ENCODE data around the gene NOXA1.

NOXA1 gene

DNA sequence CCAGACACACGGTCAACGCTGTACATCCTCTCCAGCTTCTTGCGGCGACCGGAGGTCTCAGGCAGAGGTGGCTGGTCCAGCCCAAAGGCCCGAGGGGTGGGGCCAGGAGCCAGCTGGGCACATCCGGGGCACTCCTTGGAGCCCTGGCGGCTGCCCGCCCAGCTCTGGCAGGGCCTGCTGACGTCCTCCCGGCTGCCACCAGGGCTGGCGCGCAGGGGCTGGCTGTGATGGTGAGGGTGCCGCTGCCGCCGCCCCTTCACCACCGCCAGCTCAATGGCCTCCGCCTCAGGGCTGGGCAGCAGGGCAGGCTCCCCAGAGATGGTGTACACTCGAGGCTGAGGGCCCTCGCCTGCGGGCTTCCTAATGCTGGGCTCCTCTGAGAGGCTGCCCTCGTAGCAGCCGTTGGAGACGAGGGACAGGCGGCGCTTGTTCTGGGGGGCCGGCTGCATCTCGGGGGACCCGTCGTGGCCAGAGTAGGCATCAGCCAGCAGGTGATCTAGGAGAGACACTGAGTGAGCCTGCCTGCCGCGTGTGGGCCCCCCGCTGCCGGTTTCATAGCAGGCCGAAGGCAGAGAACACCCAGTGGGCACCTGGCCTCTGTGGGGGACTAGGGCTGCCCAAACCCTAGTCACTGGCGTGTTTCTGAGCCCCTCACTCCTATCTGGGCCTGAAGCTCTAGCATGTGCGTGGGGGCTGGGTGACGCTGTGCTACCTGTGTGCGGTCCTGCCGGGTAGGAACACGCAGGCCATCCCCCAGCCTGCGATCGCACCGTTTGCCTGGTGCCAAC lies 34.4 kb downstream of the NOXA1 start:
- Histone ChIP-seq H3K4me1 (ENCODE audit: control insufficient read depth, insufficient read depth, low read depth, low read length) (peaks cover 65% of the 10 kb centered on the region), H3K14ac (ENCODE audit: low read length in 2 of 2) (peak overlapping the region in 1 of 2 experiments; percentile 37), H3K9me3 (ENCODE audit: control insufficient read depth, low read length) (no peaks in the 10 kb centered on the region), H3K27me3 (ENCODE audit: control insufficient read depth in 1 of 2, insufficient read depth in 1 of 2, low read length in 2 of 2) (no peaks in the 10 kb centered on the region), H3K4me3 (ENCODE audit: insufficient read depth in 1 of 2, low read depth in 1 of 2, low read length in 2 of 2) (peak overlapping the region; percentile 73 to 84), H4K8ac (ENCODE audit: low read length) (no peak overlapping the region), H2AFZ (ENCODE audit: low read depth, low read length) (no peak overlapping the region), H2BK120ac (ENCODE audit: low read depth, low read length) (no peak overlapping the region), H4K91ac (ENCODE audit: low read length) (peak overlapping the region; percentile 43), H2AK5ac (ENCODE audit: low read length, severe bottlenecking) (peak overlapping the region; percentile 24), H3K18ac (ENCODE audit: low read depth in 1 of 2, low read length in 2 of 2) (peak overlapping the region in 1 of 2 experiments; percentile 54), H3K23ac (ENCODE audit: low read length in 2 of 2) (peak overlapping the region in 1 of 2 experiments; percentile 97), H3K4me2 (ENCODE audit: low read length, poor library complexity, severe bottlenecking) (peak overlapping the region; percentile 92), H3K9ac (ENCODE audit: low read length) (peak overlapping the region; percentile 84), H3K27ac (ENCODE audit: low read length, poor library complexity, severe bottlenecking) (no peak overlapping the region), H3K4ac (ENCODE audit: low read depth in 1 of 2, low read length in 2 of 2) (peak overlapping the region; percentile 24 to 36), H2BK5ac (ENCODE audit: low read depth, low read length, poor library complexity, severe bottlenecking) (no peak overlapping the region), H2BK15ac (ENCODE audit: low read depth, poor library complexity, severe bottlenecking) (peak overlapping the region; percentile 26), H3K79me1 (replicated peaks; ENCODE audit: low read length, poor library complexity, severe bottlenecking) (peaks cover 18% of the 10 kb centered on the region), H3K36me3 (ENCODE audit: control insufficient read depth in 1 of 2, insufficient read depth in 2 of 2, low read depth in 1 of 2, low read length in 2 of 2) (peaks cover 19 to 52% of the 10 kb centered on the region in 2 experiments), H2BK12ac (ENCODE audit: low read length in 2 of 2) (peak overlapping the region in 1 of 2 experiments; percentile 16)
- WGBS = 97% methylated on average over 36 of the region's 44 CpGs
- no peak for DNase-seq

DNA sequence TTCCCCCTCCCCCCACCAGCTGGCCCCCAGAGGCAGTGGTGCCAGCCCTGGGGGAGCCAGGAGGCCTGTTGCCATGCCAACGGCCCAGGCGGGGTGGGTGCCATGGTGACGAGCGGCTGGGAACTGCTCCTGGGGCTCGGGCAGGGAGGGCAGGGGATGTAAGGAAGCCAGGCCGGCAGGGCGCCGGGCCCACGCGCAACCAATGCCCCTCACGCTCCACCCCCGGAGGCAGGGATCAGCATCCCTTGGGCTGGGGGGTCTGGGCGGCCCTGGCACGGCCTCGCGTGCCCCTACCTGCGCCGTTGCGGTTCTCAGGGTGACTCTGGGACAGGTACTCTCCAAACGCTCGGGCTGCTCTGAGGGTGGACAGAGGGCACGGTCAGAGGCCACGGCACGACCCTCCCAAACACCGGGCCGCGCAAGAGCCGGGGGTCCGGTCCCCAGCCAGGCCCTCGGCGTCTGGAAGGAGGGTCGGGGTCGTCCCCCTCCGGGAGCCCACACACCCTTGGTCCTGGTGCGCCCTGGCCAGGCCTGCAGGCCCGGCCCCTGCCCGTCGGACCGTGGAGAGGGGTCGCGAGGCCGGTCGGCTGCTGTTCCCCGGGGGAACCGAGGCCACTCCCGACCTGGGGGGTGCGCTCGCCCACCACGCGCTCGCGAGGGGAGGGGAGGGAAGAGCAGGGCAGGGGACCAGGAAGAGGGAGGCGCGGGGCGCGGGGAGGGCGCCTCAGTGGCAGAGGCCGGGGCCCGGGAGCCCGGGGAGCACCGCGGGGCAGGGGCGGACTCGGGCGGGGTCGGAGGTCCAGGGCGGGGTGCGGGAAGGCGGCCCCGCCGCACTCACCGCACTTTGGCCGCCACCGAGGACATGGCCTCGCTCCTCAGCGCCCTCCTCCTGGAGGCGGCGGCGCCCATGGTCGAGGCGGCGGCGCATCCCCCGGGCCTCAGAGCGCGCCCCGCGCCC lies 35.3 kb downstream of the NOXA1 start:
- Histone ChIP-seq H2AFZ (ENCODE audit: low read depth, low read length) (peak overlapping the region; percentile 18), H2BK12ac (ENCODE audit: low read length in 2 of 2) (peak overlapping the region in 1 of 2 experiments; percentile 74), H4K8ac (ENCODE audit: low read length) (peak overlapping the region; percentile 27), H3K27ac (ENCODE audit: low read length, poor library complexity, severe bottlenecking) (no peak overlapping the region), H3K4me3 (ENCODE audit: insufficient read depth in 1 of 2, low read depth in 1 of 2, low read length in 2 of 2) (peak overlapping the region; percentile 73 to 84), H3K79me1 (replicated peaks; ENCODE audit: low read length, poor library complexity, severe bottlenecking) (peaks cover 11% of the 10 kb centered on the region), H3K18ac (ENCODE audit: low read depth in 1 of 2, low read length in 2 of 2) (peak overlapping the region; percentile 44 to 94), H3K4me1 (ENCODE audit: control insufficient read depth, insufficient read depth, low read depth, low read length) (peaks cover 62% of the 10 kb centered on the region), H3K36me3 (ENCODE audit: control insufficient read depth in 1 of 2, insufficient read depth in 2 of 2, low read depth in 1 of 2, low read length in 2 of 2) (peaks cover 19 to 46% of the 10 kb centered on the region in 2 experiments), H3K23ac (ENCODE audit: low read length in 2 of 2) (peak overlapping the region in 1 of 2 experiments; percentile 97), H2AK5ac (ENCODE audit: low read length, severe bottlenecking) (peak overlapping the region; percentile 23), H4K91ac (ENCODE audit: low read length) (peak overlapping the region; percentile 60), H2BK5ac (ENCODE audit: low read depth, low read length, poor library complexity, severe bottlenecking) (no peak overlapping the region), H2BK120ac (ENCODE audit: low read depth, low read length) (peak overlapping the region; percentile 23), H3K9ac (ENCODE audit: low read length) (peak overlapping the region; percentile 84), H3K4me2 (ENCODE audit: low read length, poor library complexity, severe bottlenecking) (peak overlapping the region; percentile 92), H3K9me3 (ENCODE audit: control insufficient read depth, low read length) (no peaks in the 10 kb centered on the region), H3K27me3 (ENCODE audit: control insufficient read depth in 1 of 2, insufficient read depth in 1 of 2, low read length in 2 of 2) (no peaks in the 10 kb centered on the region), H3K4ac (ENCODE audit: low read depth in 1 of 2, low read length in 2 of 2) (peak overlapping the region; percentile 5 to 79), H2BK15ac (ENCODE audit: low read depth, poor library complexity, severe bottlenecking) (peak overlapping the region; percentile 26), H3K14ac (ENCODE audit: low read length in 2 of 2) (peak overlapping the region in 1 of 2 experiments; percentile 94)
- peak; percentile 24 for DNase-seq
- WGBS = 29% methylated on average over 49 of the region's 88 CpGs

DNA sequence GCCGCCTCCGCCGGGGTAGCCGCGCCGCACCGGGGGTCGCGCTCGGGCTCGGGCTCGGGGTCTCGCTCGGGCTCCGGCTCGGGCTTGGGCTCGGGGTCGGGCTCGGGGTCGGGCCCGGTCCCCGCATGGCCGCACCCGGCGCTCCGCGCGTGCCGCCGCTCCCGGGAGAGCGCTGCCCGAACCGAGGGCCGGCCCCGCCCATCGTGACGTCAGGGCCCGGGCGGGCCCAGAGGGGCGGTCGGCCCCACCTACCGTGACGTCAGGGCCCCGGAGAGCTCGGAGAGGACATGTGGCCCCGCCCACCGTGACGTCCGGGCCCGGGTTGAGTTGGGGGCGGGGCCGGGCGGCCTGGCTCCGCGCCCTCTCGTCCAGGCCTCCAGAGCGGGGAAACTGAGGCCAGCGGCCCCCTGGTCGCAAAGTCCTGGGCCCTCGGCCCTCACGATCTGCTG lies 36.0 kb downstream of the NOXA1 start, which contains the start of gene NSMF:
Gene NSMF, minus strand, starts transcription at position 183 of the 449 bp plus-strand sequence. CDS start 232 bp downstream, outside the sequence.
- peaks cover 0 to under 1% of the 10 kb centered on the region in 2 experiments for H3K27me3 ChIP-seq (ENCODE audit: control insufficient read depth in 1 of 2, insufficient read depth in 1 of 2, low read length in 2 of 2)
- DNase-seq = peak; percentile 88
- H3K4me1 ChIP-seq (ENCODE audit: control insufficient read depth, insufficient read depth, low read depth, low read length) = peaks cover 57% of the 10 kb centered on the region
- H3K27ac ChIP-seq (ENCODE audit: low read length, poor library complexity, severe bottlenecking) = no peak within 1 kb of the TSS
- peak within 1 kb of the TSS; percentile 92 for H3K4me2 ChIP-seq (ENCODE audit: low read length, poor library complexity, severe bottlenecking)
- peak within 1 kb of the TSS; percentile 15 to 89 for H3K4ac ChIP-seq (ENCODE audit: low read depth in 1 of 2, low read length in 2 of 2)
- WGBS = 0% methylated on average over 30 of the region's 62 CpGs
- peaks cover 19 to 43% of the 10 kb centered on the region in 2 experiments for H3K36me3 ChIP-seq (ENCODE audit: control insufficient read depth in 1 of 2, insufficient read depth in 2 of 2, low read depth in 1 of 2, low read length in 2 of 2)
- peak within 1 kb of the TSS; percentile 84 for H3K9ac ChIP-seq (ENCODE audit: low read length)
- peak within 1 kb of the TSS in 1 of 2 experiments; percentile 94 for H3K14ac ChIP-seq (ENCODE audit: low read length in 2 of 2)
- peak within 1 kb of the TSS; percentile 88 for H4K91ac ChIP-seq (ENCODE audit: low read length)
- peak within 1 kb of the TSS in 1 of 2 experiments; percentile 97 for H3K23ac ChIP-seq (ENCODE audit: low read length in 2 of 2)
- peaks cover 11% of the 10 kb centered on the region for H3K79me1 ChIP-seq (replicated peaks; ENCODE audit: low read length, poor library complexity, severe bottlenecking)
- H2AFZ ChIP-seq (ENCODE audit: low read depth, low read length) = peak within 1 kb of the TSS; percentile 83
- H2BK12ac ChIP-seq (ENCODE audit: low read length in 2 of 2) = peak within 1 kb of the TSS in 1 of 2 experiments; percentile 74
- no peak within 1 kb of the TSS for H2BK5ac ChIP-seq (ENCODE audit: low read depth, low read length, poor library complexity, severe bottlenecking)
- peak within 1 kb of the TSS; percentile 60 to 95 for H3K18ac ChIP-seq (ENCODE audit: low read depth in 1 of 2, low read length in 2 of 2)
- peak within 1 kb of the TSS; percentile 92 for H2BK15ac ChIP-seq (ENCODE audit: low read depth, poor library complexity, severe bottlenecking)
- peak within 1 kb of the TSS; percentile 23 for H2AK5ac ChIP-seq (ENCODE audit: low read length, severe bottlenecking)
- peak within 1 kb of the TSS; percentile 83 for H4K8ac ChIP-seq (ENCODE audit: low read length)
- peak within 1 kb of the TSS; percentile 29 for H2BK120ac ChIP-seq (ENCODE audit: low read depth, low read length)
- H3K9me3 ChIP-seq (ENCODE audit: control insufficient read depth, low read length) = no peaks in the 10 kb centered on the region
- H3K4me3 ChIP-seq (ENCODE audit: insufficient read depth in 1 of 2, low read depth in 1 of 2, low read length in 2 of 2) = peak within 1 kb of the TSS; percentile 73 to 84
